ENCODE data around the gene SPPL2C. TPM values are rescaled to one million over a fixed set of nuclear protein-coding genes. Genes with fewer than 3 reads are reported as not detected.

Gene SPPL2C
- total RNA-seq, 1 experiment from 2014 or later = not detected

- TF ChIP-seq NFYB (CRISPR knock-in tag; conservative IDR thresholded peaks at IDR 0.05; ENCODE audit: low read depth) (no peak), E2F4 (CRISPR knock-in tag; IDR thresholded peaks at IDR 0.05; ENCODE audit: borderline replicate concordance, low read depth) (no peak), NR3C1 (CRISPR knock-in tag; conservative IDR thresholded peaks at IDR 0.05; ENCODE audit: low read depth) (no peak), CTCF (IDR thresholded peaks at IDR 0.05) (no peak), RORB (CRISPR knock-in tag; IDR thresholded peaks at IDR 0.05) (no peak)
These were observed 25.0 kb upstream of the SPPL2C start (continued) for GRCh38 chr17:45819632-45820031.

- no peaks in the 10 kb centered on the region for H3K36me3 Mint-ChIP-seq
- no peak for ATAC-seq
- H3K27ac Mint-ChIP-seq = no peak overlapping the region
- H3K27me3 Mint-ChIP-seq (ENCODE audit: low read depth) = no peaks in the 10 kb centered on the region
- CTCF ChIA-PET = interaction anchor here (0.5 to 8.4 kb wide), 7 partner anchors 8 to 180 kb away, joined by 3 to 103 read pairs (median 3); partner anchors contain the start of gene CRHR1
- H3K4me3 Mint-ChIP-seq = no peak overlapping the region
- no peaks in the 10 kb centered on the region for H3K4me1 Mint-ChIP-seq
- DNase-seq (ENCODE audit: low spot score) = no peak
- TF ChIP-seq MAX (CRISPR knock-in tag; IDR thresholded peaks at IDR 0.05) (no peak), ZNF532 (CRISPR knock-in tag; IDR thresholded peaks at IDR 0.05; ENCODE audit: borderline replicate concordance) (no peak), ATF2 (CRISPR knock-in tag; IDR thresholded peaks at IDR 0.05; ENCODE audit: borderline replicate concordance, low read depth) (no peak), OVOL2 (CRISPR knock-in tag; IDR thresholded peaks at IDR 0.05; ENCODE audit: borderline replicate concordance) (no peak)
- H3K9me3 Mint-ChIP-seq = no peaks in the 10 kb centered on the region
- POLR2A ChIA-PET = interaction anchor here (0.5 kb wide), 1 partner anchor 187 kb away, joined by 3 read pairs; no protein-coding TSS in a partner anchor
These were observed 24.5 kb upstream of the SPPL2C start for GRCh38 chr17:45820052-45820780.

- no peak for ATAC-seq
- POLR2A ChIA-PET = no interaction called here
- TF ChIP-seq ZNF532 (CRISPR knock-in tag; IDR thresholded peaks at IDR 0.05; ENCODE audit: borderline replicate concordance) (no peak), IRF1 (CRISPR knock-in tag; IDR thresholded peaks at IDR 0.05) (no peak), ATF3 (CRISPR knock-in tag; conservative IDR thresholded peaks at IDR 0.05) (no peak), FOXP1 (CRISPR knock-in tag; IDR thresholded peaks at IDR 0.05; ENCODE audit: borderline replicate concordance) (no peak), ZNF671 (CRISPR knock-in tag; IDR thresholded peaks at IDR 0.05) (no peak), MAX (CRISPR knock-in tag; IDR thresholded peaks at IDR 0.05) (no peak), ZNF121 (CRISPR knock-in tag; IDR thresholded peaks at IDR 0.05) (no peak), SMAD4 (CRISPR knock-in tag; IDR thresholded peaks at IDR 0.05) (no peak)
These were observed 23.5 kb upstream of the SPPL2C start for GRCh38 chr17:45821147-45821546.

More at GRCh38 chr17:45821147-45821546, 23.5 kb upstream of the SPPL2C start:
- CTCF ChIA-PET = interaction anchor here (0.5 to 1.6 kb wide), 4 partner anchors 9 to 181 kb away, joined by 3 to 5 read pairs (median 4); no protein-coding TSS in a partner anchor
- Mint-ChIP-seq H3K9me3 (no peaks in the 10 kb centered on the region), H3K4me3 (no peak overlapping the region), H3K27me3 (ENCODE audit: low read depth) (no peaks in the 10 kb centered on the region), H3K27ac (no peak overlapping the region), H3K36me3 (no peaks in the 10 kb centered on the region), H3K4me1 (no peaks in the 10 kb centered on the region)
- DNase-seq (ENCODE audit: low spot score) = no peak
